Ammon's horn (tissue), 1 donor: Measurements from ENCODE around the gene OVOL3.
"Not testable (repeated sequence)": the region's sequence is repeated elsewhere in the genome, so short reads cannot be mapped to it uniquely, and the experiment has no call there.

ENCODE experiments used
- DNase-seq: peaks from one replicate; pipeline ENCODE4 v3.0.0-alpha.2; 2016; ENCODE audit warnings: low spot score

The OVOL3 gene

DNA sequence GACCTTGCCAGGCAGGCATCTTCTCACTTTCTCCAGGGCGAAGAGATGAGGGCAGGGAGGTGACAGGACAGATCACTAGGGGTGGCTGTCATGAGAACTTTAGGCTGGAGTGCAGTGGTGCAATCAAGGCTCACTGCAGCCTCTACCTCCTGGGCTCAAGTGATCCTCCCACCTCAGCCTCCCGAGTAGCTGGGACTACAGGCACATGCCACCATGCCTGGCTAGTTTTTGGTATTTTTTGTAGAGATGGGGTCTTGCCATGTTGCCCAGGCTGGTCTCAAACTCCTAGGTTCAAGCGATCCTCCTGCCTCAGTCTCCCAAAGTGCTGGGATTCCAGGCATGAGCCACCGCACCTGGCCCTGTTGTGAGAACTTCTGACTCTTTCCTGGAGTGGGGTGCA, 23.9 kb downstream of the OVOL3 start:
- DNase-seq = not testable (repeated sequence)

DNA sequence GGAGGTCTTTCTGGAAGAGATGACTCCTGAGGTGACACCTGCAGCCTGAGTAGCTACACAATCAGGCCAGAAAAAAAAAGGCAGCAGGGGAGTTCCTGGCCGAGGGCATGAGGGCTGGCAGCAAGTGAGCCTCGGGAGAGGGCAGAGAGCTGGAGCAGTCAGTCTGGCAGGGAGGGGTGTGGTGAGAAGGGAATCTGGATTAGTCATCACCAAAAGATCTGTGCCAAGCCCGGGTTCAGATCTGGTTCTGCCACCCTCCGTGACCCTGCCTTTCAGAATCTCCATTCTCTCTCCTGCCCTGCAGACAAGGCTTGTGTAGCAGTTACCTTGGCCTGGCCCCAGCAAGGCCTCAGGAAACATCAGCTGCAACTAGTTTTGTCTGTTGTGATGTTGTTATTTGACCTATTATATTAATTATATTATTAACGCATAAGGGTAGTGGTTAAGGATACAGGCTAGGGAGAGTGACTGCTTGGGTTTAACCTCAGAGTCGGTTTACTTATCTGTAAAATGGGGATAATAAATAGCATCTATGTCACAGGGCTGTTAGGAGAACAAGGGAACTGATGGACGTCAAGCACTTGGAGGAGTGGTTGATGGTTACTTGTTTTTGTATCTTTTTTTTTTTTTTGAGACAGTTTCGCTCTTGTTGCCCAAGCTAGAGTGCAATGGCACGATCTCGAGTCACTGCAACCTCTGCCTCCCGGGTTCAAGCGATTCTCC, 26.2 kb downstream of the OVOL3 start:
- no peak for DNase-seq

DNA sequence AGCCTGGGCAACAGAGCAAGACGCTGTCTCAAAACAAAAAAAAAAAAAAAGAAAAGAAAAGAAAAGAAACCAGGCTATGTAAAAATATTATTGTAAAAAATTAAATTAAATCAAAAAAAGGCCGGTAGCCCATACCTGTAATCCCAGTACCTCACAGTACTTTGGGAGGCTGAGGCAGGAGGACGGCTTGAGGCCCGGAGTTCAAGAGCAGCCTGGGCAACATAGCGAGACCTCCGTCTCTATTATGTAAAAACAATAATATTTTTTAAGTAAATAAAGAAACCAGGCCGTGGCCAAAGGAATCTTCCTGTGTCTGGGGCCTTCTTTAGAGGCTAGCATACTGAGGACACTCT, 28.2 kb downstream of the OVOL3 start:
- no peak for DNase-seq

DNA sequence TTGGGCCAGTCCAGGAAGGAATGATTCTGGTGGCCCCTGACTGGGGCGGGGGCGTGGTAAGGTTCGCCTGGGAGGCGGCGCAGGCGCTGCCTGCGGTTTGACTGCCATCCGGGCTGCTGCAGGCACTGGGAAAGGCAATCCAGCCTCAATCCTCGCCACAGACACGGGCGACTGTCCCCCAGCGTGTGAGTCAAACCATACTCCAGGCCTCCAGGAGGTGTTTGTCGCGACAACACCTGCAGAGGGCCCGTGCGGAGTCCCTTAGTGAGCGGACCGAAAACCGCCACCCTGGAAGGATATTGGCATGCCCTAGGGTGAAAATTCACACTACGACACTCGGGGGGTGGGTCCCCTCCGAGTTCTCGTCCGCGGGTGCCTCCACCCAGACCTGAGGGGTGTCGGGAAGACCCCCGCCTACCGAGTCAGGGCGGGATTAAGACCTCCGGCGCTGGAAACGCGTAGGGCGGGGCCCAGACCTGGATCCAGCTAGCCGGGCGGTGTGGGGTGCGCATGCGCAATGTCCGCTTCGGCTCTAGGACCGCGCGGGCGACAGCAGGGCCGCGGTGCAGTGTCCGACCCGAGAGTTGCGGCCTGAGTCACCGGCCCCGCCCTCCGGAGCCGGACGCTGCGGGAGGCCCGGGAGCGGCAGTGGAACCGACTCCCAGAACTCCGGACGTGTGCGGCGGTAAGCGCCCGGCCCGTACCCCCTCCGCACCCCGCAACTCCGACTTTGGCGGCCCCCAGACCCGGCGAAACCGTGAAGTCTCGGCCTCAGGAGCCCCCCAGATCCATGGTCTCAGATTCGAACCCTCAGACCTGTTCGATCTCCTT, 28.7 kb downstream of the OVOL3 start, which contains the start of gene CAPNS1:
Gene CAPNS1, plus strand, starts transcription at position 594 of the 831 bp plus-strand sequence. CDS start 946 bp downstream, outside the sequence.
- peak; percentile 98 for DNase-seq

DNA sequence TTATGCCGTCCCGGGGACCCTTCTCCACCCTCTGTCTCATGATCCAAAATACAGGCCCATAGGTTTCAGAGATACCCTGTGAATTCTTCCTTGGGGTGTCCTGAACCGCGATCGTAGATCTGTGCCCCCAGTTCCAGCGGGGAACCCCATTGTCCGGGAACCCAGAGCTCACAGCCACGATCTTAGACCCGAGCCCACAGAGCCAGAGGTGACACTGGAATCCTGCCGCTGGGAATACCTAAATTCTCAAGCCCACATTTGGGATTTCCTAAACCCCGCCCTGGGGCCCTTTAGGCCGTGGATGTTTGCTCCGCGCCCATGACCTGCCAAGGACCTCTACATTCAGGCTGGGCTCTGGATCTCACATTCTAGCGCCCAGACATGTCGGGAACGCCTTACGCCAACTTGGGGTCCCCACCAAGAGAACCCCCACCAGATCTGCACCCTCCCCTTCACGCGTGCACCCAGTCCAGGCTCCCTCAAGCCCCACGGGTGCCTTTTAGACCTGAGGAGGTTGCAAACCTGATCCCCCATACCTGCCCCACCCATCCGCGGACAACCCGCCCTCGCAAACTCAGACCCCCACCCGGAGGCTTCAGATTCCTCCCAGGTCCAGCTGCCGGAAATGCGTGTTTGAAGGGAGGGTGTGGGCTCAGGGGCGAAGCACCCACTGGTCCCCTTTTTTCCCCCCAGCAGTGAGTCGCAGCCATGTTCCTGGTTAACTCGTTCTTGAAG, 29.5 kb downstream of the OVOL3 start:
- DNase-seq = peak; percentile 25

DNA sequence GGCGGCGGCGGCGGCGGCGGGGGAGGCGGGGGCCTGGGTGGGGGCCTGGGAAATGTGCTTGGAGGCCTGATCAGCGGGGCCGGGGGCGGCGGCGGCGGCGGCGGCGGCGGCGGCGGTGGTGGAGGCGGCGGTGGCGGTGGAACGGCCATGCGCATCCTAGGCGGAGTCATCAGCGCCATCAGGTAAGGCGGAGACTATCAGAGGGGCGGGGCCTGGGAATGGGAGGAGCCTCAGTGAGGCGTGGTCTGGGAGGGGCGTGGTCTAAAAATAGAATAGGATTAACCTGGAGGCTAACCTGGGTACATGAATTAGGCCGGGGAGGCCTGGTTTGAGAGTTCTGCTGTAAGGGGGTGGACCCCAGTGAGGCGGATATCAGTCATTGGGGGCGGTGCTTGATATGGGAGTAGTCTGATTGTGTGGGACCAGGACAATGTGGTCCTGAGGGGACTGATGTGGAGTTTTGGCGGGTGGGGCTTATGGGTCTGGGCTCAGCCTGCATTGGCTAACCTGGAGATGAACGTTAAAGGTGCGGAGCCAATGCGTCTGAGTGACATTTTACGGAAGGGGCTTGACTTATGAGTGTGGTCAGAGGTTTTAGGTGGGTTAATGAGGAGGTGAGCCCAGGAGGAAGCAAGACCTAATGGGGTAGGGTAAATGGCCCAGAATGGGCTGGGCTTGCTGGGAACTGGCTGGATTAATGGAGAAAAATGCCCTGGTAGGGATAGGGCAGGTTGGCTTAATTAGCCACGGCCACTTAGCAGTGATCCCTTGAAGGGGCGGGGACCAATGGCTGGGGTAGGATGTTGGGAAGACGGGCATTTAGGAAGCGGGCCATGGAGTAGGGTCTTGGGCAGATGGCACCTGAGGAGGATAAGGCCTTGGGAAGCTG, 30.3 kb downstream of the OVOL3 start:
- DNase-seq = peak; percentile 81

DNA sequence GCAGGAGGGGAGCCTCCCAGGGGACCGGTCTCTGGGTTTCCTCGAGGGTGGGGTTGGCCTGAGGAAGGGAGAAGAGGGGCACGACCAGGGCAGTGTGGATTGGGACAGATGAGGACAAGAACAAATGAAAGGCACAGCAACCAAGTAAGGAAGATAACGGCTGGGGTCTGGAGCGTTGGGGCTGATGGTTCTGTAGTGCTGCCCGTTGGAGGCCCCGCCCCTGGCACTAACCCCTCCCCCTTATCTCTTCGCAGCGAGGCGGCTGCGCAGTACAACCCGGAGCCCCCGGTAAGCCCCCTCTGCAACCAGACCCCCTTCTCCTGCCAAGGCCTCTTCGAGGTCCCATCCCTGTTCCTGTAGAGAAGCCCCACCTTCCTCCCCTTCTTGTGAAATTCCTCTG, 31.1 kb downstream of the OVOL3 start:
- no peak for DNase-seq

DNA sequence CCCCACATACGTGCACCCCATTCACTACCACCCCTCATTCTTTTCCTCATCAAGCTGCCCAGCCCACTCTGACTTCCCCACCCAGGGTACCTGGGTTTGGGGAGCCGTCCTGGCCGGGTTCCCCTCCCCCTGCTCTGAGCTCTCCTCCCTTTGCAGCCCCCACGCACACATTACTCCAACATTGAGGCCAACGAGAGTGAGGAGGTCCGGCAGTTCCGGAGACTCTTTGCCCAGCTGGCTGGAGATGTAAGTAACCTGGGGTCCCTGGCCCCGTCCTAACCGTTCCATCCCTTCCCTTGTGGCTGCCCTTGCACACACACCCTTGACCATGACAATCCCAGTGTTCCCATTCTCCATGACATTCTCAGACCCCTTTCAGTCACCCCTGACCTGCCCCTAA, 31.6 kb downstream of the OVOL3 start:
- no peak for DNase-seq

DNA sequence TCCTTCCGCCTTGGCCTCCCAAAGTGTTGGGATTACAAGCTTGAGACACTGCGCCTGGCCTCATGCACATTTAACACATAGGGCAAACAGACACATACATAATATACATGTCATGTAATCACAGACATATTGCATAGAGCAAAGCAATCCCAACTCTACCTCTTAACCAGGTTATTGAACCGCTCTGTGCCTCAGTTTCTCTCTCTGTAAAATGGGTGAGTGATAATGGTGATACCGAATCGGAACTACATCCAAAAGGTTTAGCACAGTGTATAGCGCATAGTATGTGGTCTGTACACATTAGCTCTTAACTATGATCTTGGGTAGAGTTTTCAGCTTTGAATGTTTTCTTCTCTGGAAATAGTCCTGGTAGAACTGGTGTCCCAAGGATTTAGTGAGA, 33.7 kb downstream of the OVOL3 start:
- no peak for DNase-seq

DNA sequence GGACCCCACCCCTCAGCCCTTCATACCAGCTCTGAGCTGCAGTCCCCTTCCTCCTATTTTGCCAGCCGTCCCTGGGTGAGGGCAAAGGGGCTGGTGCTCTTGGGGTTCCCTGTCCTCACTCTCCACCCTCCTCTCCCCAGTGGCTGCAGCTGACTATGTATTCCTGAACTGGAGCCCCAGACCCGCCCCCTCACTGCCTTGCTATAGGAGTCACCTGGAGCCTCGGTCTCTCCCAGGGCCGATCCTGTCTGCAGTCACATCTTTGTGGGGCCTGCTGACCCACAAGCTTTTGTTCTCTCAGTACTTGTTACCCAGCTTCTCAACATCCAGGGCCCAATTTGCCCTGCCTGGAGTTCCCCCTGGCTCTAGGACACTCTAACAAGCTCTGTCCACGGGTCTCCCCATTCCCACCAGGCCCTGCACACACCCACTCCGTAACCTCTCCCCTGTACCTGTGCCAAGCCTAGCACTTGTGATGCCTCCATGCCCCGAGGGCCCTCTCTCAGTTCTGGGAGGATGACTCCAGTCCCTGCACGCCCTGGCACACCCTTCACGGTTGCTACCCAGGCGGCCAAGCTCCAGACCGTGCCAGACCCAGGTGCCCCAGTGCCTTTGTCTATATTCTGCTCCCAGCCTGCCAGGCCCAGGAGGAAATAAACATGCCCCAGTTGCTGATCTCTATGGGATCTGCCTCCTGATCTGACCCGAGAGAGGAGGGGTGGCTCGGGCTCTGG, 38.9 kb downstream of the OVOL3 start:
- no peak for DNase-seq

DNA sequence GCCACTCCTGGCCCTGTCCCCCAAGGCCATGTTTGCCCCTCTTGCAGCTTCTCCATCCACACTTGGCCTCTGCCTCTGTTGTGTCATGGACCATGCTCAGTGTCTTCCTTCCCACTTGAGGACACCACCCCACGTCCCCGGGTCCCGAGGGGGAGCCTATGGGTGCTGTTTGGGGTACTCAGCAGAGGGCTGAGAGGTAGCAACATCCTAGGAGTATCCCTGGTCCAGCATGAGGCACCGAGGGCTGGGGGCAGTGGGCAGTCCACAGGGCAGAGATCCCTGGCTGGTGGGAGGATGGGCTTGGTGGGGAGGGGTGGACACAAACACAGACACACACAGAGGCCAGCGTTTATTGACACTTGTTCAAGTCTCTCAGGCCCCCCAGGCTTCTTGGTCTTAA, 39.6 kb downstream of the OVOL3 start:
- DNase-seq = no peak

DNA sequence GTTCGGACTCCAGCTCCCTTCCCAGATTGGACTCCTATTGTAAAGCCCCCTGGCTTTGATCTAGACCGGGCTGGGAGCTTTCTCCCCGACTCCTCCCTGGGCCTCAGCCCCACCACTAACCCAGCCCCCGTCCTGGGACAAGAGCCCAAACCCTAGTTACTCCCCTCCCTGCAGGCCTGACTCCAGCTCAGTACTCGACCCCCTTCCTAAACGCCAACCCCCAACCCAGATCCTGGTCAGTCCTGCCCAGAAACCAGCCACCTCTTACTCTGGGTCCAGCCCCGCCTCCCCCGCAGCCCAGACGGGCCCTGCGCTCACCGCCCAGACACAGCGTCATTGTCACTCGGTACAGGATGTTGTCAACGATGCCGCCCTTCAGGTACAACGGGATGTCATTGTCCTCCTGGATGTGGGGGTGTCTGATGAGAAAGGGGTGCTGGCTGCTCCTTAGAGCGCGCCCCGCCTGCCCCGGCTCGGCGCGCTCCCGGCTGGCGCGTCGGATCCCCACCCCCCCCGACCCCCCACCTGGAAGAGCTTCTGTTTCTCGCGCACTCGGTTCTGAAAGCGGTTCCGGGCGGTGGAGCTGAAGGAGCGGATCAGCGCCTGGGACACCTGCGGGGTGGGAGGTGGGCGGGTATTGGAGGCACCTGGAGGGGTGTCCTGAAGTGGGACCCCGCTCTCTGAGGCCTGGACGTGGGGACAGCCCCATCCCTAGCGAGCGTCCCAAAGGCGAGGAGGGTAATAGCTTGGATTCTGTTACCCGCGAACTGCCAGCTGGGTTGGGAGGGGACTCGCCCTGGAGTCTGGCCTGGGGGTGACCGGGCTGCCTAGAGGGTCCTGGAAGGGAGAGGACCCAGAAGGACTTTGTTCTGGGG, 40.4 kb downstream of the OVOL3 start:
- no peak for DNase-seq

DNA sequence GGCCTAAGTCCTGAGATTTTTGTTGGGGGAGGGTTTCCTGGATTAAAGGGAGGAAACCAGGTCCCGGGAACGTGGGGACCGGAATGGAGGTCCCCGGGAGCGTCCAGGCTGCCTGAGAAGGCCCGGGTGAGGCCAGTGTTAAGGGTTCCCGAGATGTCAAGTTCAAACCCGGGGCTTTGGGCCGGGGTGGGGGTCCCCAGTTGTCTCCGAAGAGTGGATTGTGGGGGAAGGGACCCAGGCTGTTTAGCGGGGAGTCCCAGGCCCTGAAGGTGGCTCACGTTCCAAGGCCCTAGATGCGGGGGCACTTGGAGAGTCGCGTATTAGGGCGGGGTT, 41.0 kb downstream of the OVOL3 start:
- DNase-seq = no peak

DNA sequence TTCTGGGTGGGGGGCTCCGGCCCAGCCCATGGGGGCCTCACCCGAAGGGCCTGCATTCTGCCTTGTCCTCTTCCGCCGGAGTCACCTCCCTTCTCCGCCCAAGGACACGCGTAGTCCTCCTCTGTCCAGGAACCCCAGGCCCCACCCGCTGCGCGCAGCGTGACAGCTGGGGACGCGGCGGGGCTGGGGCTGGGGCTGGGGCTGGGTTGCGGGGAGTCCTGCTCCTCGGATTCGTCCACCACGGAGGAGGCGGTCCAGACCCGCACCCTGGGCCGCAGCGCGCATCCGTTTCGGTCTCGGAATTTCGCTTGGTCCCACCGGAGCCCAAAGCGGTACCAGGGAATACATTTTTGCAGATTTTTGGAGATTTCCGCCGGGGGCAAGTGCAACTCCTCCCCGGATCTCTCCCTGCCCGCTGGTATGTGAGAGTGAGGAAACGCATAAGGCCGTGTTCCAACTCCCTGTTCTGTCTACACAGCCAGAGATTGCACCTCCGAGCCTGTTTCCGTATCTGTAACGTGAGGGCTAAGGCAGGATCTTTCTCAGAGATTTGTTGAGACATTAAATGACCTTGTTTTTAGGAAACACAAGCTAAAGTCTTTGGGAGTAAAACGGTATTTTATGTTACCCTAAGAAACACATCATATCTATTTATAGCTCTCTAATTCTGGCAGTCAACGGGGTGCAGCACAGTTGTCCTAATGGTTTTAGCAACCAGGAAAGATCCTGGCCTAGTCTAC, 41.6 kb downstream of the OVOL3 start, which contains the start of gene COX7A1:
Gene COX7A1, minus strand, starts transcription at position 96 of the 740 bp plus-strand sequence. Its CDS starts 40 bp downstream, at position 56.
- DNase-seq = no peak

DNA sequence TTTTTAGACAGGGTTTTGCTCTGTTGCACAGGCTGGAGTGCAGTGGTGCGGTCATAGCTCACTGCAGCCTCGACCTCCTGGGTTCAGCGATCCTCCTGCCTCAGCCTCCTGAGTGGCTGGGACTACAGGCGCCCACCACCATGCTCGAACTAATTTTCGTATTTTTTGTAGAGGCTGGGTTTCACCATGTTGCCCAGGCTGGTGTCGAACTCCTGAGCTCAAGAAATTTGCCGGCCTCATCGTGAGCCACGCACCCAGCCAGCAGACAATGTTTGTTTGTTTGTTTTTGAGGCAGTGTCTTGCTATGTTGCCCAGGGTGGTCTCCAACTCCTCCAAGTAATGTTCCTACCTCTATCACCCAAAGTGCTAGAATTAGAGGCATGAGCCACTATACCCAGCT, 42.2 kb downstream of the OVOL3 start:
- no peak for DNase-seq

DNA sequence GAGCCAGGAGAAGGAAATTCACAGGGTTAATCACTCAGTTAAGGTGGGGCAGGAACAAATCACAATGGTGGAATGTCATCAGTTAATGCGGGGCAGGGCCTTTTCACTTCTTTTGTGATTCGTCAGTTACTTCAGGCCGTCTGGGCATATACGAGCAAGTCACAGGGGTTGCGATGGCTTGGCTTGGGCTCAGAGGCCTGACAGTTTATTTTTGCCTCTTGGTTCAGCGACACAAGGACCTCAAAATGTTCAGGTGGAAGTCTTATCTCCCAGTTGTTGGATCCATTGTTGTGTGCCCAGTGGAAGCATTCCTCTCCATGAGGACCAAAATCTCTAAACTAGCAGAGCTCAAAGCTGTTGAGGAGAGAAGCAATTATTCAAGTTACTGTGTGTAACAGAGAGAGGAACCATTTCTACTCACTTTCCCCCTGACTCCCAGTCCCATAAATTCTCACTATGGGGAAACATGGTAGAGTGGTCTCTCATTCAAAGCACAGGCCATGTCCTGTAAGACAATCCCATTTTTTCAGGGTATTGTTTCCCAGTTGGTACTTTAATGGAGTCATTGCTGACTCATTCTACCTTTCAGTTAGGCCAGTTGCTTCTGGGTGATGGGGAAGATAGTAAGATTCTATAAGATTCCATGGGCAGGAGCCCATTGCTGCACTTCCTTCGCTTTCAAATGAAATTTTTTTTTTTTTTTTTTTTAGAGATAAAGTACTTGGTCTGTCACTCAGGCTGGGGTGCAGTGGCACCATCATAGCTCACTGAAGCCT, 50.1 kb downstream of the OVOL3 start:
- no peak for DNase-seq
